NOMO-1 (cell line): ENCODE measurements around the gene PTX4.

Source experiments
- DNase-seq, 2 experiments: peaks; one replicate each; lab custom pipeline; 2025; ENCODE audit not compliant: unreplicated experiment in 2 of 2; lab: John Stamatoyannopoulos, UW

PTX4 gene

GRCh38 chr16:1502092-1503004 is 13.6 kb upstream of the PTX4 start:
- no peak for DNase-seq

GRCh38 chr16:1501630-1502029 is 12.9 kb upstream of the PTX4 start:
- DNase-seq, result no peak

DNA sequence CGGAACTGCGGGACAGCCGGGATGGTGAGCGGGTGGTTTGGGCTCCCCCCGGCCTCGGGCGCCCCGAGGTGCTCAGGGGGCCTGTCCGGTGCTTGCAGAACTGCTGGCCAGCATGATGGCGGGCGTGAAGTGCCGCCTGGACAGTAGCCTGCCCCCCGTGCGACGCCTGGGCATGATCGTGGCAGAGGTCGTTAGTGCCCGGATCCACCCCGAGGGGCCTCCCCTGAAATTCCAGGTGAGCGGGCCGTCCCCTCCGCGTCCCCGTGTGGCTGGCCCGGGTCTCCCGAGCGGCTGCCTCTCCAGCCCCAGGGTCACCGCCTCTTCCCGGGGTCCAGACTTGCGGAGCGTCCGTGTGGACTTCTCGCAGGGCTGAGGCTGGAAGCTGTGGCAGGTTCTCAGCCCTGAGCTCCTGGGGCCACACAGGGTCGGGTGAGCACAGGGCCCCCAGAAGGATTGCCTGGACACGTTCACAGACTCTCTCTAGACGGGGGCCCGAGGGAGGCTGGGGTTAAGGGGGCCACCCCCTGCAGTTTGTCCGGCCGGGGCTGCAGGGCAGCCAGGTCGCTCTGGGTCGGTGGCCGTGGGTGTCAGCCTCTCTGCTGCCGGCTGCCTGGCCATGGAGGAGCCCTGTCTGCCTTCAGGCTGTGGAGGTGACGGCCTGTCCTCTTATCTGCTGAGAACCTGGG is 11.9 kb upstream of the PTX4 start:
- no peak for DNase-seq

DNA sequence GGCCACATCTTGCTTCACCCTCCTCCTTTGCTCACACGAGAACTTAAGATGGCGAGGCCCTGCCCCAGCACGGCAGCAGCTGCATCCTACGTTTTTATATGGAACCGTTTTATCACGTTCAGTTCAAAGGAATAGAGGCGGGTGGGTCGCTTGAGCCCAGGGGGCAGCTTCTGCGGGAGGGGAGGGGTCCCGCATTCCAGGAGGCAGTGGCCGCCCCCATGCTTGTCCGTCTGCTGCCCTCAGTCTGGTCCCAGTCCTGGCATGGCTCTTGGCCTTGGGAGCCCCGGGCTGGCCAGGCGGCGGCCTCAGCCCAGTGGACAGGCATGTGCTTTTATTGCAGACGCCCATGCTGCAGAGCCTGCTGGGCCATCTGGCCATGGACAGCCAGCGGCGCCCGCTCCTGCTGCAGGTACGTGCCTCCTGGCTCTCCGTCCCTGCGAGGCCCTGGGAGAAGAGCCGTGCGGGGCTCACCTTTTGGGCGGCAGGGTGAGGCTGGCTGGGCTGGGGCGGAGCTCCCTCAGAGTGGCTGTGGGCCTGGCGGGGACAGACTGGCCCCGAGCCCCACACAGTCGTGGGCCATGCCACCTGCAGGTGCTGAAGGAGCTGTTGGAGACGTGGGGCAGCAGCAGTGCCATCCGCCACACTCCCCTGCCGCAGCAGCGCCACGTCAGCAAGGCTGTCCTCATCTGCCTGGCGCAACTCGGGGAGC is 11.2 kb upstream of the PTX4 start:
- DNase-seq, result no peak

- DNase-seq, result no peak
These were observed 10.3 kb upstream of the PTX4 start for GRCh38 chr16:1498899-1499676.

GRCh38 chr16:1497014-1497598 is 8.4 kb upstream of the PTX4 start:
- DNase-seq, result no peak

- no peak for DNase-seq
These were observed 7.7 kb upstream of the PTX4 start for GRCh38 chr16:1496464-1496863.

GRCh38 chr16:1495889-1496262 is 7.1 kb upstream of the PTX4 start:
- DNase-seq, result no peak

- DNase-seq, result no peak
These were observed 6.6 kb upstream of the PTX4 start for GRCh38 chr16:1495211-1495888.

DNA sequence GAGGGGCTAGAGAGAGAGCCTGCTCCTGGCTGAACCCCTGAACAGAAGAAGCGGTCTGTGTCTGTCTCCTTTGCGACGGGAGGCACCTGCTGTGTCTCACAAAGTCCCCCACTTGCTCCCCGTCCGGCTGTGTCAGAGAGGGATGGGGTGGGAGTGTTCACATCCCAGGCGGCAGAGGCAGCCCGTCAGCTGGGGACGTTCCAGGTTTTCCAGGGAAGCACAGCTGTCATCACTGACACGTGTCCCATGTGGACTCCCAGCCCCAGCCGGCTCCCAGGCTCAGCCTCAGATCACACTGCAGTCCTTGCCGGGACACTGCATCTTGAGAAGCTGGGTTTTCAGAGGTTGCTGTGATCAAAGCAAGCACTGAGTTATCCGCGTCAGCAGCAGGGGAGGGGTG is 6.0 kb upstream of the PTX4 start:
- no peak for DNase-seq

DNA sequence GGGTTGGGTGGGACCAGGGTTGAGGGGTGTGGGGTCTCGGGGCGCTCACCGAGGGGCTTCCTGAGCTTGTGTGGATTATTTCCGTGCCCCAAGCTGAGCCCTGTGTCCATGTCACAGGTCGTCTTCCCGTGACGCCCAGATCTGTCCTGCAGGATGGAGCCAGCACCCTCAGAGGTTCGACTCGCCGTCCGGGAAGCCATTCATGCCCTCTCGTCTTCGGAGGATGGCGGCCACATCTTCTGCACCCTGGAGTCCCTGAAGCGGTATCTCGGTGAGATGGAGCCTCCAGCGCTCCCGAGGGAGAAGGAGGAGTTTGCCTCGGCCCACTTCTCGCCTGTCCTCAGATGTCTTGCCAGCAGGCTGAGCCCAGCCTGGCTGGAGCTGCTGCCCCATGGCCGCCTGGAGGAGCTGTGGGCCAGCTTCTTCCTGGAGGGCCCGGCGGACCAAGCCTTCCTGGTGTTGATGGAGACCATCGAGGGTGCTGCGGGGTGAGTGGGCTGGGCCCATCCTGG is 5.4 kb upstream of the PTX4 start:
- no peak for DNase-seq

GRCh38 chr16:1493746-1494094 is 5.0 kb upstream of the PTX4 start:
- DNase-seq, result no peak

GRCh38 chr16:1492923-1493745 is 4.4 kb upstream of the PTX4 start, which contains the start of gene TELO2:
TELO2 (plus strand) TSS chr16:1493360; CDS start chr16:1494282, 922 bp downstream.
- peak; percentile 72 to 85 for DNase-seq

GRCh38 chr16:1492082-1492922 is 3.6 kb upstream of the PTX4 start:
- DNase-seq, result no peak

DNA sequence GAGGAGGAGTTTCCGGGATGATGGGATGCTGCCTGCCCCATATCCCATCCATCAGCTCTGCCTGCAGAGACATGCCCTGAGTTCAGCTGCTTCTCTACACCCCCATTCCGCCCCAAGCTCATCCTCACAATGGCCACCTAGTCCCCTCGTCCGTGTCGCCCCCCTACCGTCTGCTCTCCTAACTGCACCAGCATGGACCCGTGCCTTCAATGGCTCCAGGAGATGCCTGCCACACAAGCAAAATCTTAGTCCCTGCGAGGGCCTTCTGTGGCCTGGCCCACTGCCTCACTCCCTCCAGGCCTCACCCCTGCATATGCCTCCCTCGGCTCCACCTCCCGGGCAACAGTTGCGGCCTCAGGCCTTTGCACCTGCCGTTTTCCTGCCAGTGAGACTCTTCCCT is 2.6 kb upstream of the PTX4 start:
- no peak for DNase-seq

- no peak for DNase-seq
These were observed 333 bp upstream of the PTX4 start for GRCh38 chr16:1489077-1489476.

DNA sequence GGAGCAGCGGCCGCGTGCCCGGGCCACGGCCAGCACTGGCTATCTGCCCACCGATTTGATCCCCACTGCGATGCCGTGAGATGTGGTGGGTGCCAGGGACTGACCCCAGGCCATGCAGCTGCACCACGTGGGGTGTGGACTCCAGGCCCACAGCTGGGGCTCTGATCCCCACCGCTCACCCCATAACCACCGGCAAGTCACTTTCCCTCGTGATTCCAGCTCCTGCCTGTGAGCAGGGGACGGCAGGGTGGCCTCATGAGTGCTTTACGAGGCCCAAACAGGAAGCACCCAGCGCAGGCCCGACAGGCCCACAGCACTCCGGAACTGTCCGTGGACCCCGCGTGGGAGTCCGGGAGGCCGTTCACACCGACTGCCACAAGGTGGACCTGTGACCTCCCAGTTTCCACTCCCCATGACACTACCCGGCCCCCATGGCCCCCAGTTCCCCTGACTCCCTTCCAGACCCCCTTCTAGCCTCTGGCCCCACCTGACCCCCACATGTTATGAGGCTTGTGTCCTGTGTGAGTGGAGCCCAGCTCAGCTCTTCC is 616 bp downstream of the PTX4 start:
- no peak for DNase-seq
